DMS153 (cell line): ENCODE results near the gene ATG101.

ENCODE experiments used
- DNase-seq: peaks from one replicate; lab custom pipeline; 2025; lab: John Stamatoyannopoulos, UW

The ATG101 gene

GRCh38 chr12:52057638-52058576 lies 11.9 kb upstream of the ATG101 start:
- DNase-seq, result no peak

- DNase-seq, result no peak
Measured at GRCh38 chr12:52058631-52059361, 11.0 kb upstream of the ATG101 start.

GRCh38 chr12:52059582-52060497 lies 9.9 kb upstream of the ATG101 start:
- DNase-seq, result no peak

- no peak for DNase-seq
Measured at GRCh38 chr12:52060498-52061177, 9.1 kb upstream of the ATG101 start.

GRCh38 chr12:52061470-52062166 lies 8.2 kb upstream of the ATG101 start:
- no peak for DNase-seq

GRCh38 chr12:52062167-52063081 lies 7.4 kb upstream of the ATG101 start:
- DNase-seq, result no peak

- DNase-seq, result no peak
Measured at GRCh38 chr12:52063082-52063924, 6.5 kb upstream of the ATG101 start.

GRCh38 chr12:52063981-52064649 lies 5.7 kb upstream of the ATG101 start:
- DNase-seq, result no peak

- no peak for DNase-seq
Measured at GRCh38 chr12:52066346-52067080, 3.3 kb upstream of the ATG101 start.

GRCh38 chr12:52067081-52067374 lies 2.8 kb upstream of the ATG101 start:
- no peak for DNase-seq

GRCh38 chr12:52070185-52070925 lies 577 bp downstream of the ATG101 start:
- no peak for DNase-seq

- DNase-seq, result peak; percentile 80
Measured at GRCh38 chr12:52073531-52074381, 4.0 kb downstream of the ATG101 start.

- peak; percentile 21 for DNase-seq
Measured at GRCh38 chr12:52074971-52075724, 5.4 kb downstream of the ATG101 start.

- no peak for DNase-seq
Measured at GRCh38 chr12:52076811-52077210, 7.0 kb downstream of the ATG101 start.

GRCh38 chr12:52078276-52078675 lies 8.5 kb downstream of the ATG101 start:
- no peak for DNase-seq
